ENCODE data around the gene MATR3.
A peak's percentile ranks its signal among the peaks of the same experiment; 100 is the strongest.

DNA sequence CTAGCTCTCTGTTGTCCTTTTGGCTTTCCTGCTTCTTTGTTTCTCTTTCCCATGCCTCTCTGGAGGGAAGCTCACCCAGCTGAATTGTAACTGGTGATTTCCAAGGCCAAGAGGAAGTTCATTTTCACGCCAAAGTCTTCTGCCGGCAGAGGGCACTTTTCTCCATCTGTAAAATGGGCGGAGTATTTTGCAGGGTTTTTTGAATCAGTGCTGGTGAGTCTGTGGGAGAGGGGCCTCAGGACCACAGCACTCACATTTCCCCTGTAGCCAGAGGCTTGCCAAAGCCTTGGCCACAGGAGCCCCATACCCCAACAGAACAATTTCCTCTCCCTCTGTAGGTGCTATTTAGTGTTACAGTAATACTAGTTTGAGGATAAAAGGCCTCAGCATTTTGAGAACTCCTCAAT lies 42.3 kb upstream of the MATR3 start:
- no peak for TF ChIP-seq POLR2A (IDR thresholded peaks at IDR 0.05)
- TF ChIP-seq, protein P1, sequence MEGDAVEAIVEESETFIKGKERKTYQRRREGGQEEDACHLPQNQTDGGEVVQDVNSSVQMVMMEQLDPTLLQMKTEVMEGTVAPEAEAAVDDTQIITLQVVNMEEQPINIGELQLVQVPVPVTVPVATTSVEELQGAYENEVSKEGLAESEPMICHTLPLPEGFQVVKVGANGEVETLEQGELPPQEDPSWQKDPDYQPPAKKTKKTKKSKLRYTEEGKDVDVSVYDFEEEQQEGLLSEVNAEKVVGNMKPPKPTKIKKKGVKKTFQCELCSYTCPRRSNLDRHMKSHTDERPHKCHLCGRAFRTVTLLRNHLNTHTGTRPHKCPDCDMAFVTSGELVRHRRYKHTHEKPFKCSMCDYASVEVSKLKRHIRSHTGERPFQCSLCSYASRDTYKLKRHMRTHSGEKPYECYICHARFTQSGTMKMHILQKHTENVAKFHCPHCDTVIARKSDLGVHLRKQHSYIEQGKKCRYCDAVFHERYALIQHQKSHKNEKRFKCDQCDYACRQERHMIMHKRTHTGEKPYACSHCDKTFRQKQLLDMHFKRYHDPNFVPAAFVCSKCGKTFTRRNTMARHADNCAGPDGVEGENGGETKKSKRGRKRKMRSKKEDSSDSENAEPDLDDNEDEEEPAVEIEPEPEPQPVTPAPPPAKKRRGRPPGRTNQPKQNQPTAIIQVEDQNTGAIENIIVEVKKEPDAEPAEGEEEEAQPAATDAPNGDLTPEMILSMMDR (IDR thresholded peaks at IDR 0.05): peak in 4 of 6 experiments; percentile 10 to 41 (median 30)
